ENCODE data around the gene GINS2.

DNA sequence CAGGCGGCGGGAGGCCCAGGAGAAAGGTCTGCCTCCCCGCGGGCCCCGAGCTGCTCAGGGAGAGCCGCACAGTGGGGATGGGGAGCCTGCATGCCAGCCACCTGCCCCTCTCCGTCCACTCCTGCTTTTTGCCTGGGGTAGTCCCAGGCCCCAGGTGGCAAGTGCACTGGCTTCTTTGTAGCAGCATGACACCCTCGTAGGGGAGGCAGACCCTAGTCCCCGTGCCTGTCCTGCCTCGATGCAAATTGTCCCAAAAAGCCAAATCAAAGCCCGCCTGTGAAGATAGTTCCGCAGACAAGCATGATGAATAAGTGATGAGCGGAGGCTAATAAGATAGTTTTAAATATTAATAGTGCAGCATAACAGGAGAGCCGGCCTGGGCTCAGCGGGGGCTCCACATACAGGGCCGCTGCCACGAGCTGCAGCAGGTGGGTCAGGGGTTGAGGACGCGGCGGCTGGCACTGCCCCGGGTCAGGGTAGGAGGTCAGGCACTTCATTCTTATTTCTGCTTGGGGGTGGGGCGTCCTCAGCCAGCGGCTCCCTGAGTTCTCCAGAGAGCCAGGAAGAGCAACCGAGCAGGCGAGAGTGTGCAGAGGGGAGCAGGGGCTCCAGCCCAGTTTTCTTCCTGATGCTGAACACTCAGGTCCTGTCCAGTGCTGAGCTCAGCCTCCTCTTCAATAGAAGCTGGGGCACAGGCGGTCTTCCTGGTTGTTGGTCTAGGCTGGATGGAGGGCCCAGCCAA lies 26.8 kb downstream of the GINS2 start:
- TF ChIP-seq, protein P1, sequence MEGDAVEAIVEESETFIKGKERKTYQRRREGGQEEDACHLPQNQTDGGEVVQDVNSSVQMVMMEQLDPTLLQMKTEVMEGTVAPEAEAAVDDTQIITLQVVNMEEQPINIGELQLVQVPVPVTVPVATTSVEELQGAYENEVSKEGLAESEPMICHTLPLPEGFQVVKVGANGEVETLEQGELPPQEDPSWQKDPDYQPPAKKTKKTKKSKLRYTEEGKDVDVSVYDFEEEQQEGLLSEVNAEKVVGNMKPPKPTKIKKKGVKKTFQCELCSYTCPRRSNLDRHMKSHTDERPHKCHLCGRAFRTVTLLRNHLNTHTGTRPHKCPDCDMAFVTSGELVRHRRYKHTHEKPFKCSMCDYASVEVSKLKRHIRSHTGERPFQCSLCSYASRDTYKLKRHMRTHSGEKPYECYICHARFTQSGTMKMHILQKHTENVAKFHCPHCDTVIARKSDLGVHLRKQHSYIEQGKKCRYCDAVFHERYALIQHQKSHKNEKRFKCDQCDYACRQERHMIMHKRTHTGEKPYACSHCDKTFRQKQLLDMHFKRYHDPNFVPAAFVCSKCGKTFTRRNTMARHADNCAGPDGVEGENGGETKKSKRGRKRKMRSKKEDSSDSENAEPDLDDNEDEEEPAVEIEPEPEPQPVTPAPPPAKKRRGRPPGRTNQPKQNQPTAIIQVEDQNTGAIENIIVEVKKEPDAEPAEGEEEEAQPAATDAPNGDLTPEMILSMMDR (IDR thresholded peaks at IDR 0.05; ENCODE audit: low read length) = no peak
- TF ChIP-seq EZH2 (IDR thresholded peaks at IDR 0.05; ENCODE audit: borderline replicate concordance, low read length) = no peak

Data from OCI-LY1 (cell line).